Type B pancreatic cell (in vitro differentiated cells): ENCODE data around the gene CLEC2D. TPM values are rescaled to one million over a fixed set of nuclear protein-coding genes. Genes with fewer than 3 reads are reported as not detected.
"Not testable (repeated sequence)": the region's sequence is repeated elsewhere in the genome, so short reads cannot be mapped to it uniquely, and the experiment has no call there.

Source experiments
- DNase-seq: peaks from one replicate; pipeline ENCODE4 v3.0.0; 2021; ENCODE audit warnings: mixed read lengths; ENCODE audit not compliant: unreplicated experiment; ENCODE audit errors: extremely low spot score
- H3K27ac Mint-ChIP-seq: 2 replicates; pipeline ENCODE4 v1.8.0; 2021; ENCODE audit warnings: mild to moderate bottlenecking, mixed read lengths
- H3K27me3 Mint-ChIP-seq: 2 replicates; pipeline ENCODE4 v1.8.0; 2021; ENCODE audit warnings: mixed read lengths
- H3K36me3 Mint-ChIP-seq: 2 replicates; pipeline ENCODE4 v1.8.0; 2021; ENCODE audit warnings: mixed read lengths
- H3K4me1 Mint-ChIP-seq: one replicate; pipeline ENCODE4 v1.8.0; 2021; ENCODE audit warnings: mixed read lengths; ENCODE audit not compliant: unreplicated experiment
- H3K4me3 Mint-ChIP-seq: 2 replicates; pipeline ENCODE4 v1.8.0; 2021; ENCODE audit warnings: mild to moderate bottlenecking, mixed read lengths
- H3K9me3 Mint-ChIP-seq: 2 replicates; pipeline ENCODE4 v1.8.0; 2021; ENCODE audit warnings: mixed read lengths
- CTCF ChIP-seq: fragments of 200-600 bp; sonication (generic); conservative IDR thresholded peaks from 2 replicates; pipeline ENCODE4 v1.5.0; 2021; ENCODE audit warnings: antibody characterized with exemption, mild to moderate bottlenecking
- total RNA-seq: library from RNA; stranded (reverse); gene quantifications from 2 replicates; pipeline ENCODE4 v1.2.1, GENCODE V29; 2021; ENCODE audit warnings: low replicate concordance

The CLEC2D gene
- total RNA-seq, 1 donor from 2014 or later, result 10.3 TPM

GRCh38 chr12:9692909-9693308 lies 23.4 kb downstream of the CLEC2D start:
- DNase-seq, result no peak
- no peak for TF ChIP-seq CTCF
- Mint-ChIP-seq H3K27me3 (no peaks in the 10 kb centered on the region), H3K4me1 (no peaks in the 10 kb centered on the region), H3K27ac (no peak overlapping the region), H3K4me3 (no peak overlapping the region), H3K9me3 (peaks cover 6% of the 10 kb centered on the region), H3K36me3 (peaks cover 74% of the 10 kb centered on the region)

DNA sequence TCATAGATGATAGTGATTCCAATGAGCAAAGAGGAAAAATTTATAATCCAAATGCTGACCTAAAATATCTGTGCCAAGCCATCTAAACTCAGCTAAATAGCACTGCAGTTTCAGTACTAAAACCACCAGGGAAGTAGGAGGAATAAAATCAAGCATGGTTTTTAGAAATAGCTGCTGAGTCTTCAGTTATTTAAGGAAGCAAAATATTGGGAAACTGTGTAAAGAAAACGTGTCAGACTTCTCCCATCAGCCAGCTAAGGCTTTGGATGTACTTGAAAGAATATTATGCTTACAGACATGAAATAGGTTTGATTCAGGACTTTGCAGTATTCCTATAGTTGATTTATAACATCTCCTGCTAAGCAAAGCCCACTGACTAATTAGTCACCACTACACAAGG lies 24.7 kb downstream of the CLEC2D start:
- peaks cover 4% of the 10 kb centered on the region for H3K27me3 Mint-ChIP-seq
- H3K9me3 Mint-ChIP-seq, result peaks cover 6% of the 10 kb centered on the region
- no peak for DNase-seq
- H3K36me3 Mint-ChIP-seq, result peaks cover 66% of the 10 kb centered on the region
- TF ChIP-seq CTCF, result no peak
- H3K27ac Mint-ChIP-seq, result no peak overlapping the region
- H3K4me1 Mint-ChIP-seq, result no peaks in the 10 kb centered on the region
- no peak overlapping the region for H3K4me3 Mint-ChIP-seq

GRCh38 chr12:9695150-9695549 lies 25.6 kb downstream of the CLEC2D start:
- not testable (repeated sequence) for H3K9me3 Mint-ChIP-seq, DNase-seq, H3K4me3 Mint-ChIP-seq, H3K27me3 Mint-ChIP-seq, H3K27ac Mint-ChIP-seq, H3K4me1 Mint-ChIP-seq
- peaks cover 57% of the 10 kb centered on the region for H3K36me3 Mint-ChIP-seq

GRCh38 chr12:9695661-9696060 lies 26.1 kb downstream of the CLEC2D start:
- not testable (repeated sequence) for H3K4me3 Mint-ChIP-seq, H3K27ac Mint-ChIP-seq, H3K4me1 Mint-ChIP-seq, H3K9me3 Mint-ChIP-seq, H3K27me3 Mint-ChIP-seq, DNase-seq
- peaks cover 55% of the 10 kb centered on the region for H3K36me3 Mint-ChIP-seq

DNA sequence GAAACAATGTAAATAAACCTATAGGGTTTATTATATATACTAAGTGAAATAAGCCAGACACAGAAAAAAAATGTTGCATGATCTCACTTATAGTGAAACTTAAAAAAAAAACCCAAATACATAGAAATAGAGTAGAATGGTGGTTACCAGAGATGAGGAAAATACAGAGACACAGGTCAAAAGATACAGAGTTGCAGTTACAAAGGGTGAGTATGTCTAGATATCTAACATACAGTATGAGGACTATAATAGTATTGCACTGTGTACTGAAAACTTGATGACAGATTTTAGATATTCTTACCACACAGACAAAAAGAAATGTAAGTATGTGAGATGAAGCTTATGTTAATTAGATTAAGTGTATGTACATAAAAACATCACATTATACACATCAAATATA lies 28.1 kb downstream of the CLEC2D start:
- no peak overlapping the region for H3K4me3 Mint-ChIP-seq
- H3K4me1 Mint-ChIP-seq, result no peaks in the 10 kb centered on the region
- no peaks in the 10 kb centered on the region for H3K9me3 Mint-ChIP-seq
- no peak for DNase-seq
- peaks cover 21% of the 10 kb centered on the region for H3K27me3 Mint-ChIP-seq
- H3K27ac Mint-ChIP-seq, result no peak overlapping the region
- peaks cover 38% of the 10 kb centered on the region for H3K36me3 Mint-ChIP-seq
- no peak for TF ChIP-seq CTCF

DNA sequence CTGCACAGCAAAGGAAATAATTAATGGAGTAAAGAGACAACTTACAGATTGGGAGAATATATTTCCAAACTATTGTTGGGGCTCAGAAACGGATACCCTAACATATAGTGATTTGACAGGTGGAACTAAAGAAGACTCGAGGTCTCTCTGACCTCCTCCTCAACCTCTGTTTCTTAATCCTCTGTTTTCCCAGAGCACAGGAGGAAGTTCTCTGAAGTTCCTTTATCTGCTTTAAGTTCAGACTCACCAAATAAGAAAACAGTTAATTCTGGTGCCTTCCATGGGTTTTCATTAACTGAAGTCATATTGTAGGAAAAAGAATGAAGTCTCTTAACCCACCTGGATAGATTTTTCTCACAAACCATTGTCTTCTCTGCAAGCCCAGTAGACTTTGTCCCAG lies 29.2 kb downstream of the CLEC2D start:
- DNase-seq, result no peak
- Mint-ChIP-seq H3K27me3 (peaks cover 24% of the 10 kb centered on the region), H3K9me3 (no peaks in the 10 kb centered on the region), H3K36me3 (peaks cover 33% of the 10 kb centered on the region), H3K4me3 (no peak overlapping the region), H3K27ac (no peak overlapping the region), H3K4me1 (no peaks in the 10 kb centered on the region)
- TF ChIP-seq CTCF, result no peak

DNA sequence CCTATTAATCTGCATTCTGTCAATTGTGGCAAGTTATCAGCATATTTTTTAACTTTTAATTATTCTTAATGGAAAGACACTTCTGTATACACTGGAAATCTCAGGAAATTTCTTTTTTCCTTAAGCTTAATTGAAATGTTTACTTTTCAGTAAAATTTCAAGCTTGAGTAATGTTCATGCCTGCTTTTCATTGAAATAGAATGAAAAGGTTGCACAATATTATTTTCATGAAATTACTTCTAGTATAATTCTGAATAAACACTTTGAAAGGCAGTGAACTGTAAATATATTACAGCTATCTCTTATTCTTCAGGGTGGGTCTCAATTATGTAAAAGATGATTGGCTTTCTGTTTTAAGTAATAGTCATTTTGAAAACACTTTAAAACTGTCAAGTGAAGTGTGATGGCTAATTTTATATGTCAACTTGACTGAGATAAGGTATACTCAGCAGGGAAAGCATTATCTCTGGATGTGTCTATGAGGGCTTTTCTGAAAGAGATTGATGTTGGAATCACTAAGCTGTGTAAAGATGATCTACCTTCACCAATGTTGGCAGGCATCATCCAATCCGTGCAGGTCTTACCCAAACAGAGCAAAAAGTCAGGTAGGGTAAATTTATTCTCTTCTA lies 29.9 kb downstream of the CLEC2D start:
- H3K4me1 Mint-ChIP-seq, result no peaks in the 10 kb centered on the region
- no peak overlapping the region for H3K27ac Mint-ChIP-seq
- peaks cover 24% of the 10 kb centered on the region for H3K27me3 Mint-ChIP-seq
- no peaks in the 10 kb centered on the region for H3K9me3 Mint-ChIP-seq
- TF ChIP-seq CTCF, result no peak
- no peak for DNase-seq
- H3K36me3 Mint-ChIP-seq, result peaks cover 28% of the 10 kb centered on the region
- H3K4me3 Mint-ChIP-seq, result no peak overlapping the region
